Epithelial cell of proximal tubule (primary cell): ENCODE results near the gene C2orf74. TPM values are rescaled to one million over a fixed set of nuclear protein-coding genes. Genes with fewer than 3 reads are reported as not detected.

Source experiments
- DNase-seq: peaks from one replicate; pipeline ENCODE4 v3.0.0-alpha.2; 2011; ENCODE audit warnings: low read depth
- H3K4me3 ChIP-seq: 2 replicates; pipeline ENCODE4 v1.5.1; 2011; ENCODE audit warnings: low read depth, mild to moderate bottlenecking, low read length
- total RNA-seq: library from RNA; depleted of rRNA; stranded (reverse); fragments of >200 nt; gene quantifications from 2 replicates; pipeline ENCODE4 v1.2.3, GENCODE V29; 2015
- TF ChIP-seq, protein P1 (sequence below): conservative IDR thresholded peaks from 2 replicates; pipeline ENCODE4 v1.5.1; 2012; ENCODE audit warnings: low read depth, mild to moderate bottlenecking, low read length

The C2orf74 gene
- total RNA-seq, 1 donor from 2014 or later, result 9.1 TPM

DNA sequence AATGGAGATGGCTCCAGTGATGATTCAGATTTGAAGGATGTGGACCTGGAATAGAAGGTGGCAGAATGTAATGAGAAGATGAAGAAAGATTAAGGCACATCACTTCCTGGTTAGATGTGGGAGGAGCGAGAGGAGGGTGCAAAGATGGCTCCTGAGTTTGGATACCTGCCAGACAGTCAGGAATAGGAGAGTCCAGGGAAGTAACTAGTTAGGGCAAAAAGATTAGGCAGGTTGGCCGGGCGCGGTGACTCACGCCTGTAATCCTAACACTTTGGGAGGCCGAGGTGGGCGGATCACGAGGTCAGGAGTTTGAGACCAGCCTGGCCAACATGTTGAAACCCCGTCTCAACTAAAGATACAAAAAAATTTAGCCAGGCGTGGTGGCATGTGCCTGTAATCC, 5.6 kb downstream of the C2orf74 start:
- no peak overlapping the region for H3K4me3 ChIP-seq
- TF ChIP-seq, protein P1, sequence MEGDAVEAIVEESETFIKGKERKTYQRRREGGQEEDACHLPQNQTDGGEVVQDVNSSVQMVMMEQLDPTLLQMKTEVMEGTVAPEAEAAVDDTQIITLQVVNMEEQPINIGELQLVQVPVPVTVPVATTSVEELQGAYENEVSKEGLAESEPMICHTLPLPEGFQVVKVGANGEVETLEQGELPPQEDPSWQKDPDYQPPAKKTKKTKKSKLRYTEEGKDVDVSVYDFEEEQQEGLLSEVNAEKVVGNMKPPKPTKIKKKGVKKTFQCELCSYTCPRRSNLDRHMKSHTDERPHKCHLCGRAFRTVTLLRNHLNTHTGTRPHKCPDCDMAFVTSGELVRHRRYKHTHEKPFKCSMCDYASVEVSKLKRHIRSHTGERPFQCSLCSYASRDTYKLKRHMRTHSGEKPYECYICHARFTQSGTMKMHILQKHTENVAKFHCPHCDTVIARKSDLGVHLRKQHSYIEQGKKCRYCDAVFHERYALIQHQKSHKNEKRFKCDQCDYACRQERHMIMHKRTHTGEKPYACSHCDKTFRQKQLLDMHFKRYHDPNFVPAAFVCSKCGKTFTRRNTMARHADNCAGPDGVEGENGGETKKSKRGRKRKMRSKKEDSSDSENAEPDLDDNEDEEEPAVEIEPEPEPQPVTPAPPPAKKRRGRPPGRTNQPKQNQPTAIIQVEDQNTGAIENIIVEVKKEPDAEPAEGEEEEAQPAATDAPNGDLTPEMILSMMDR, result no peak
- DNase-seq, result no peak

DNA sequence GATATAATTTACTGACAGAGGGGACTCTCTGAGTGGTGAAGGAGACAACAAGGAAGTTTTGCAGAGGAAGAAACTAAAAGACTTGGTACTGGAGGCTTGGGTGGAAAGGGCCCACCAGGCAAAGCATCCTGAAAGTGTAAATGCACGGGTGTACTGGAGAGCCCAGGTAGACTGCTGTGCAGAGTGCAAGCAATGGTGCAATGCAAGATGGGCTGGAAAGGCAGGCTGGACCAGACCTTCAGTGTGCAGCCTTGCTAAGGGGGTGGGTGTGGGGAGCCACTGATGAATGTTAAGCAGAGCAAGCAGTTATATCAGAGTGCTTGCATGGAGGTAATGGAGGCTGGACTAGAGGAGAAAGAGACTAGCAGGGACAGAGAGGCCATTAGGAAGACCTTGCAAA, 10.7 kb downstream of the C2orf74 start:
- no peak overlapping the region for H3K4me3 ChIP-seq
- no peak for DNase-seq
- TF ChIP-seq, protein P1, result no peak

DNA sequence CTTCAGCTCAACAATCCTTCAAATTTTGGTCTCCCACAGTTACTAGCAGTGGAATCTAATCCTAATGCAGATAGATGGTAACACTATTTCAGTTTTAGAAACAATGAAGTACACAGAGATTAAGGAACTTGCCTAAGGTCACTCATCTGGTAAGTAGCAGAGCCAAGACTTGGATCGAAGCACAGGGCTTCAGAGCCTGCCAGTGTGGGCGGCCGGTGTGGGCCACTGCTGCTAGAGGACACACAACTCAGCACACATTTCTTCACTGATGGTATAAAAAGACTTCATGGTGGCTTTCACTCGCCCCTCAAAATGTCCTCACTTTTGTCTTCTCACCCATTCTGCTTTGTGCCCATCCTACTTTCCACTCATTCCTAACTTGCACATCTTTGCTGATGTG, 11.1 kb downstream of the C2orf74 start:
- DNase-seq, result no peak
- H3K4me3 ChIP-seq, result no peak overlapping the region
- TF ChIP-seq, protein P1, result no peak

DNA sequence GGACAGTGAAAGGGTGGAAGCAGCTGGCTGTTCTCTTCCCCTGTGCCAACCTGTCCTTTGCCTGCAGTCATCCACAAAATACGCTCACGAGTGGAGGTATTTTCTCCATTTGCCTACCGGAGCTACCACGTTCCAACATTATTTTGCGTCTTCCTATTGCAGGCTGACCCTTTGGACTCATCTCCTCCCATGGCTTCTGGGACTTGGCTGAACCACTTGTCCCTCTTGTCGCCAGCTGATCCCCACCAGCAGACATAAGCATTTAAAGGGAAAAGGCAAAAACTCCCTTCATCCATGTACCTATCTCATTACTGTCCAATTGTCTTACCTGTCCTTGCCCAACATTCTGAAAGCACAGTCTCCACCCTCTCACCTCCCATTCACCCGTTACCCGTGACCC, 13.0 kb downstream of the C2orf74 start:
- DNase-seq, result no peak
- TF ChIP-seq, protein P1, result no peak
- no peak overlapping the region for H3K4me3 ChIP-seq

DNA sequence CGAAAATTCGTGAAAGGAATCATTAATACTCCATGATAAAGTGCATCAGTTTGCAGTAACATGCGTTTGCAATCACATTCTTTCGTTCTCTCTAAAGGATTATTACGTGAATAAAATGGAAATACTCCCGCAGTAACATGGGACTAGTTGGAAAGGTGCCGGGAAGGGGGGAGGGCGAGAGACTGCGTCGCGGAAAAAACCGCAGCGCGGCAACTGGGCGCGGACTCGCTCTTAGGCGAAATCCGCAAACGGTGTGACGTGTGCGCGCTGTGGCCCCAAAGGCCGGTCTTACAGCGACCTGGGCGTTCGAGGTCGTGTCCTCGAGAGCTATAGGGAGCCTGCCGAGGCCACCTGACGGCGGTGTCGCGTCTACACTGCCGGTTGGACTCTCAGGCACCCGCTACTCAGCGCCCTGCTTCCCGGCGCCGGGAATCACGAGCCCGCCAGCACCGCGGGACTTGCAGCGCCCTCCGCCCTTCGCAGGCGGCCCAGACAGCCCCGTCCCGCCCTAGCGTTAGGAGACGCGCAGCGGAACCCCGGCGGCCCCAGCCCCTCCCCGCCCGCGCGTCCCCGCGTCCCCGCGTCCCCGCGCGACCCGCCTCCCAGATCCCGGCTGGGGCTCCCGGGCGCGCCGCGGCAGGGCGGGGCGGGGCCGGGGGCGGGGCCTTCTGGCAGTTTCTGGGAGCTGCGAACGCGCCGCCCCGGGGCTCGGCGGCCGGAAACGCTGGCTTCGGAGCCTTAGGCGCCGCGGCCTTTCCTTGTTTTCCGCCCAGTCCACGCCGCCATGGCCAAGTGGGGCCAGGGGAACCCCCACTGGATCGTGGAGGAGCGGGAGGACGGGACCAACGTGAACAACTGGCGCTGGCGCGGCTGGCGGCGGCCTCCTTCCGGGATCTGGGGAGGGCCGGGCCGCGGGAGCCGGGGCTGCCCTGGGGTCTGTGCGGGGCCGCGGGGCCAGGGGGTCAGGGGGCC, 15.1 kb downstream of the C2orf74 start:
- peak overlapping the region; percentile 77 for H3K4me3 ChIP-seq
- TF ChIP-seq, protein P1, result no peak
- peak; percentile 33 for DNase-seq

DNA sequence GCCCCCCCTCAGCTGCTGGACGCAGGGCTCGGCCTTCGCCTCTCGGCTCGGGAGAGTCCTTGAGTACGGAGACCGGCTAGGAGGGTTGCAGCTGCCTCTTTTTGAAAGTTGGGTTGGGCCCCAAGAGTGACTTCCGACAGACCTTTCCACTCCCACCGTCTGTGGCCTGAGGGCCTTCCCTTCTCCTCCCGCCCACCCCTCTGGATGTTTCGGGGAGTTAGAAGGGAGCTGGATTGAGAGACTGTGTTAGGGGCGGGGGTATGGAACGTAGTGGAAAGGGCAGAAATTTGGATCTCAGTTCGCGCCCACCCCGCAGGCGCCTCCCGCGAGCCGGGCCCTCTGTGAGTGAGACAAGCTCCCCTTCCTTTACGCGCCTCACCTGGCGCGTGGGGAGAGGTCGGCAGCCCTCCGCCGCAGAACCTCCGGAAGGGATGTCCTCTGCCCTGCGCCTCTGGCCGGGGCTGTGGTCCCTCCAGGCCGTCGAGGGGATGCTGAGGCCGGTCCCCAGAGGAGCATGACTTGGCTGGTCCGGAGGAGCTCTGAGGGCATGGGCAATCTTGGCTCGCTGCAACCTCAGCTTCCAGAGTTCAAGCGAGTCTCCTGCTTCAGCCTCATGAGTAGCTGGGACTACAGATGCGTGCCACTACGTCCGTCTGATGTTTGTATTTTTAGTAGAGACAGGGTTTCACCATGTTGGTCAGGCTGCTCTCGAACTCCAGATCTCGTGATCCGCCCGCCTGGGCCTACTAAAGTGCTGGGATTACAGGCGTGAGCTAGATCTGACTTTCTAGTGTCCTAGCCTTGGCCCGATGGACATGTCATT, 15.9 kb downstream of the C2orf74 start:
- H3K4me3 ChIP-seq, result peak overlapping the region; percentile 74
- no peak for DNase-seq
- TF ChIP-seq, protein P1, result no peak
